C4-2B (cell line): ENCODE results near the gene DDX24.

Experiments used
- CTCF ChIP-seq: fragments of 450-650 bp; conservative IDR thresholded peaks from 2 replicates; pipeline ENCODE4 v1.5.1; 2017; ENCODE audit warnings: mild to moderate bottlenecking
- ZFX ChIP-seq: fragments of 450-650 bp; IDR thresholded peaks from 2 replicates; pipeline ENCODE4 v1.6.1; 2017

- no peak for TF ChIP-seq CTCF
- no peak for TF ChIP-seq ZFX
Measured at GRCh38 chr14:94115058-94115591, 34.1 kb upstream of the DDX24 start.
